IPS-11a (cell line): ENCODE data around the gene DOP1B.
"Not testable (repeated sequence)": the region's sequence is repeated elsewhere in the genome, so short reads cannot be mapped to it uniquely, and the experiment has no call there.

ENCODE experiments used
- H3K4me3 ChIP-seq: one replicate; pipeline ENCODE4 v1.5.1; 2013; ENCODE audit warnings: low read depth, low read length, control low read depth

The DOP1B gene

GRCh38 chr21:36135391-36136102 lies 21.1 kb upstream of the DOP1B start:
- H3K4me3 ChIP-seq, result peak overlapping the region; percentile 55

DNA sequence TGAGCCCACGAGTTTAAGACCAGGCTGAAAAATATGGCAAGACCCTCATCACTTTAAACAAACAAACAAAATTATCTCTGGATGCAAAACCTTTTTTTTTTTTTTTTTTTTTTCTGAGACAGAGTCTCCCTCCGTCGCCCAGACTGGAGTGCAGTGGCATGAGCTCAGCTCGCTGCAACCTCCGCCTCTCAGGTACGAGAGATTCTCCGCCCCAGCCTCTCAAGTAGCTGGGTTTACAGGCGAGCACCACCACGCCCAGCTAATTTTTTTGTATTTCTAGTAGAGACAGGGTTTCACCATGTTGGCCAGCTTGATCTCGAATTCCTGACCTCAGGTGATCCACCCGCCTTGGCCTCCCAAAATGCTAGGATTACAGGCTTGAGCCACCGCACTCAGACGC lies 16.8 kb upstream of the DOP1B start:
- not testable (repeated sequence) for H3K4me3 ChIP-seq

GRCh38 chr21:36141513-36141925 lies 15.1 kb upstream of the DOP1B start:
- no peak overlapping the region for H3K4me3 ChIP-seq

DNA sequence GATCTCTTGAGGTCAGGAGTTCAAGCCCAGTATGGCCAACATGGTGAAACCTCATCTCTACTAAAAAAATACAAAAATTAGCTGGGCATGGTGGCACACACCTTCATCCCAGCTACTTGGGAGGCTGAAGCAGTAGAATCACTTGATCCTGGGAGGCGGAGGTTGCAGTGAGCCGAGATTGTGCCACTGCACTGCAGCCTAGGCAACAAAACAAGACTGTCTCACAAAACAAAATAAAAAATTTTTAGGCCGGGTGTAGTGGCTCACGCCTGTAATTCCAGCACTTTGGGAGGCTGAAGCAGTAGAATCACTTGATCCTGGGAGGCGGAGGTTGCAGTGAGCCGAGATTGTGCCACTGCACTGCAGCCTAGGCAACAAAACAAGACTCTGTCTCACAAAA lies 12.4 kb upstream of the DOP1B start:
- H3K4me3 ChIP-seq, result not testable (repeated sequence)

DNA sequence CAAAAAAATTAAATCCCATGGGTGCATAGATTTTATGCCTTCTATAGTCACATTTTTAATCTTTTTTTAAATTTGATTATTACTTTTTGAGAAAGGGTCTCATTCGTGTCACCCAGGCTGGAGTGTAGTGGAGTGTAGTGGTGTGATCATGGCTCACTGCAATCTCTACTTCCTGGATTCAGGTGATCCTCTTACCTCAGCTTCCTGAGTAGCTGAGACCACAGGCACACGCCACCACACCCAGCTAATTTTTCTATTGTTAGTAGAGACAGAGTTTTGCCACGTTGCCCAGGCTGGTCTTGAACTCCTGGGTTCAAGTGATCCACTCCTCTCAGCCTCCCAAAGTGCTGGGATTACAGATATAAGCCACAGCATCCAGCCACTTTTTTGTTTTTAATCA lies 11.4 kb upstream of the DOP1B start:
- no peak overlapping the region for H3K4me3 ChIP-seq

- no peak overlapping the region for H3K4me3 ChIP-seq
These were observed 8.7 kb upstream of the DOP1B start for GRCh38 chr21:36147911-36148310.

DNA sequence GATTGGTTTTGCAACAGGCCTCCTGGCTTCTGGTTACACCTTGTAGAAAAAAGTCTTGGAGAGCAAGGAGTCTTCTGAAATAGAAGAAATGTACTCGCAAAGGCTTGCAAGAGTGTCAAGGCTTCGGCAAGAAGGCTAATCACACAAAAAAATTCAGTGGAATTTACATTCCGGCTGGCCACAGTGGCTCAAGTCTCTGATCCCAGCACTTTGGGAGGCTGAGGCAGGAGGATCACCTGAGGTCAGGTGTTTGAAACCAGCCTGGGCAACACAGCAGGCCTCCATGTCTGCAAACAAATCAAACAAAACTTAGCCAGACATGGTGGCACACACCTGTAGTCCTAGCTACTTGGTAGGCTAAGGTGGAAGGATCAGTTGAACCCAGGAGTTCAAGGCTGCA lies 7.7 kb upstream of the DOP1B start:
- H3K4me3 ChIP-seq, result no peak overlapping the region

- H3K4me3 ChIP-seq, result no peak overlapping the region
These were observed 6.6 kb upstream of the DOP1B start for GRCh38 chr21:36149788-36150711.

DNA sequence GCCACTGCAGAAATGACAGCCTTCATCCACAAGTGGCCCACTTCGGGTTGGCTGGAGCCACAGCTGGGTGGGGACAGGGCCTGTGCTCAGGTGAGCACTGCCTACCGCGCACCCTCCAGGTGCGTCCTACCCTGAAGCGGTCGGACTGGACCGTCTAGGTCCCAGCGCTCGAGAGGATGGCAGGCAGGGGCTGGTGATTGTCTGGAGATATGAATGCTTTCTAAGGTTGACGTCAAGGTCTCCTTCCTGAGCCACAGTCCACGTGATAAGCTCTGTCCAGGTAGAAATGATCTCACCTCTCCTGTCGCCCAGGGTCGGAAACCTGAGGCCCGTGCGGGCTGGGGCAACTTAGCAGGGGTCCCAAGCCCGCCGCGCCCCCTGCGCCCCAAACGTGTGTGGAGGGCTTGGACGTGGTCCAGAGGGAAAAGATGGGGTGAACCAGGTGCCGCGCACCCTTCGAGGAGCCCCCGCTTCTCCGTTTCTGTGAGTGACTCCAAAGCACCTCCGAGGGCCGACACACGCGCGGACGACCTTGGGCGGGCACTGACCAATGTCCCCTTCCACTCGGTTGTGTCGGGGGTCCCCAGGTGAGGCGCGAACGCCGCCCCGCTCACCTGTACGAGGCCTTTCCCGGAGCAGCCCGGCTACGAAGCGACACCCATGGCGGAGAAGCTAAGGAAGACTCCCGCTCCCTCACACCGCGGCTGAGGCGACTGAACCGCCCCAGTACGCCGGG lies 853 bp upstream of the DOP1B start:
- H3K4me3 ChIP-seq, result peak overlapping the region; percentile 62

GRCh38 chr21:36156339-36156814 lies 247 bp upstream of the DOP1B start:
- H3K4me3 ChIP-seq, result peak overlapping the region; percentile 65

DNA sequence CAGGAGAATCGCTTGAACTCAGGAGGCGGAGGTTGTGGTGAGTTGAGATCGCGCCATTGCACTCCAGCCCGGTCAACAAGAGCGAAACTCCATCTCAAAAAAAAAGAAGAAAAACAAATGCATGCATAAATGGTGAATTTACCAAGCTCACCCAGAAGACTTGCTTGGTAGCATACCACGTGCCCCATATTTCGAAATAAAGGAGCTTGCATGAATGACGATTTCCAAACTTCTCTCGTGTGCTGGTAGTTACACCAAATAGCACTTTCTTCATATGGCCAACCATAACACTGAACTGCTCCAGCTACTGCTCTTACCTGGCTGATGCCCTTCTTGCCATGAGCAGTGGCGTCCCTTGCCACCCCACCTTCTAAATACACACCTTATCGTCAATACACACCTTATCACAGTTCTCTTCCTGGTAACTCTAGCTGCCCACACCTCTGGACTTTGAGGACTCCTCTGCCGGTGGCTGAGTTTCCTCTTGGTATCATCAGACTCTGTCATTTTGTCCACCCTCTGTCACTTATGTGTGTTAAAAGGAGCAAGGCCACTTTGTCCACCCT lies 2.8 kb downstream of the DOP1B start:
- no peak overlapping the region for H3K4me3 ChIP-seq

- no peak overlapping the region for H3K4me3 ChIP-seq
These were observed 4.2 kb downstream of the DOP1B start for GRCh38 chr21:36160850-36161178.

DNA sequence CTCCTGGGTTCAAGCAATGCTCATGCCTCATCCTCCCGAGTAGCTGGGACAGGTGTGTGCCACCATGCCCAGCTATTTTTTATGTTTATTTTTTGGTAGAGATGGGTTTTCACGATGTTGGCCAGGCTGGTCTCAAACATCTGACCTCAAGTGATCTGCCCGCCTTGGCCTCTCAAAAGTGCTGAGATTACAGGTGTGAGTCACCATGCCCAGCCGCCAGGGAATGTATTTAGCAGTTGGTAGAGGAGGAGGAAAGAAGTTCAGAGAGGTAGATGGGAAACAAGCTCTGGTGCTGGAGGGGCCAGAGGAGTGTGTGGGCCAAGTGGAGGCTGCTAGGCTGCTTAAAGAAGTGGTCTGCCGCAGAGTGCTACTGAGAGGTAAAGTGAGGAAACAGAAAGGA lies 6.0 kb downstream of the DOP1B start:
- no peak overlapping the region for H3K4me3 ChIP-seq

DNA sequence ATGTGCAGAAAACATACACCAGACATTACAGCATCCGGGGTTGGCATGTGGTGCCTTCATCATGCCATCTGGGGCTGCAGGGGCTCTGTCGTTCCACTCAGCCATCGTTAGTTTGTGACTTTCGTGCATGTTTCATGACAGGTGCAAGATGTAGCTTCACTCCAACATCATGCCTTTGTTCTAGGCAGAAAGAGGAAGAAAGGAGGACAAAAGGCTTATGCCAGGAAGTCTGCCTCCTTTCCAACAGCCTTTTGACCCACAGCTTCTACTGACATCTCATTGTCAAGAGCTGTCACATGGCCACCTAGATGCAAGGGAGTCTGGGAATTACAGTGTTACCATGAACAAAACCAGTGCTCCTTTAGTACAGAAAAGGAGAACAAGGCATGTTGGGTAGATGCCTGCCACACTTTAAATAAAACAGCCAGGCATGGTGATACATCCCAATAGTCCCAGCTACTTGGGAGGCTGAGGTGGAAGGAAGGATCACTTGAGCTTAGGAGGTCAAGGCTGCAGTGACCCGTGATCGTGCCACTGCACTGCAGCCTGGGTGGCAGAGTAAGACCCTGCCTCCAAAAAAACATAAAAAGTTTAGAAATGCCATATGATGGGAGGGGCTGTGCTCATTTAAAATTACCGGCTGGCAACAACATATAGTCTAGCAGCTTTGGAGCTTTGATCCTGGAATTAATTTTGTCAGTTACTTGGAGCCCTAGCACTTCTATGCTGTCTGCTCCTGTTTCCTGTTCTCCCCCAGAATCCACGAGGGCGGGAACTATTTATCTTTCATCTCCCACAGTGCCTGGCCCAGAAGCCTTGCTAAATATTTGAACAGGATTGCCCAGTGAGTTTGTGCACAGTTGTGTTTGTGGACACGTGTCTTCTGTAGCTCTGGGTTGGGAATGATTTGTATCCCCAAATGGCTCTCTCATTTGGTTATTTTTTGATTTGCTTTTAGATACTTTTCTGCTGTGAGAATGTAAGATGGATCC lies 7.4 kb downstream of the DOP1B start:
- no peak overlapping the region for H3K4me3 ChIP-seq

GRCh38 chr21:36165356-36165755 lies 8.7 kb downstream of the DOP1B start:
- H3K4me3 ChIP-seq, result no peak overlapping the region

DNA sequence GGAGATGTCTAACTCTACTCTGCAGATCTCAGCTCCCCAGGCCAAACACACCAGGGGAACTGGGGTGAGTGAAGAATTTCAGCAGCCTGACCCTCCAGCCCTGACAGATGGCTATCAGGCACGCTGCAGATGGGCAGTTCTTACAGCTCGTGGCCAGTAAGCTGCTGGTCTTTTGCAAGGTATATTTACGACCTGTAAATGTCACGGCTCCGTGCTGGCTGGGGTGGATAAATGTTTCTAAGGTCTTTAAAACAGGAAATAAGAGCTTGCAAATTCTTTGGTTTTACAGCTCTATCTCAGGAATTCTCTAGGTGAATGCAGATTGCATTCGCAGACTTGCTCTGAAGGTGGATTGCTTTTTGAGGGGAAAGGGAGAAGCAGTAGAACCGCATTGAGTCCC lies 10.1 kb downstream of the DOP1B start:
- H3K4me3 ChIP-seq, result no peak overlapping the region

DNA sequence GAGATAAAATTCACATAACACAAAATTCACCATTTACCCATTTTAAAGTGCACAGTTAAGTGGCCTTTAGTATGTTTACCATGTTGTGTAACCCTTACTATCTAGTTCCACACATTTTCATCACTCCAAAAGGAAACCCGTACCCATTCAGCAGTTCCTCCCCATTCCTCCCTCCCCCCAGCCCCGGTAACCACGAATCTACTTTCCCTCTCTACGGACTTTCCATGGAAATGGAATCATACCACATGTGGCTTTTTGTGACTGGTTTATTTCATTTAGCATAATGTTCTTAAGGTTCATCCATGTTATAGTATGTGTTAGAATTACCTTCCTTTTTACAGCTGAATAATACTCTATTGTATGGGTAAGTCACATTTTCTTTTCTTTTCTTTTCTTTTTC lies 10.9 kb downstream of the DOP1B start:
- no peak overlapping the region for H3K4me3 ChIP-seq

- H3K4me3 ChIP-seq, result no peak overlapping the region
These were observed 13.0 kb downstream of the DOP1B start for GRCh38 chr21:36169470-36170128.

GRCh38 chr21:36170823-36171222 lies 14.2 kb downstream of the DOP1B start:
- no peak overlapping the region for H3K4me3 ChIP-seq
